ENCODE data around the gene RAP1A.

Gene RAP1A

GRCh38 chr1:111585447-111586086 lies 34.0 kb upstream of the RAP1A start:
- no peaks in the 10 kb centered on the region for H3K27me3 ChIP-seq (ENCODE audit: insufficient read depth, low read depth, severe bottlenecking)
- no peak overlapping the region for H3K4me3 ChIP-seq (ENCODE audit: low read depth, low read length)
- no peaks in the 10 kb centered on the region for H3K9me3 ChIP-seq (ENCODE audit: severe bottlenecking)
- no peak for TF ChIP-seq CTCF (IDR thresholded peaks at IDR 0.05; ENCODE audit: low read depth, low read length)
- H3K27ac ChIP-seq, result no peak overlapping the region
- DNase-seq, result no peak
- no peaks in the 10 kb centered on the region for H3K36me3 ChIP-seq

- no peak for TF ChIP-seq CTCF (IDR thresholded peaks at IDR 0.05; ENCODE audit: low read depth, low read length)
- DNase-seq, result no peak
- no peaks in the 10 kb centered on the region for H3K36me3 ChIP-seq
- H3K9me3 ChIP-seq (ENCODE audit: severe bottlenecking), result no peaks in the 10 kb centered on the region
- no peaks in the 10 kb centered on the region for H3K27me3 ChIP-seq (ENCODE audit: insufficient read depth, low read depth, severe bottlenecking)
- H3K27ac ChIP-seq, result no peak overlapping the region
- H3K4me3 ChIP-seq (ENCODE audit: low read depth, low read length), result no peak overlapping the region
Measured at GRCh38 chr1:111586112-111586511, 33.5 kb upstream of the RAP1A start.

- no peaks in the 10 kb centered on the region for H3K36me3 ChIP-seq
- H3K27ac ChIP-seq, result no peak overlapping the region
- no peak for TF ChIP-seq CTCF (IDR thresholded peaks at IDR 0.05; ENCODE audit: low read depth, low read length)
- no peak for DNase-seq
- no peaks in the 10 kb centered on the region for H3K27me3 ChIP-seq (ENCODE audit: insufficient read depth, low read depth, severe bottlenecking)
- no peak overlapping the region for H3K4me3 ChIP-seq (ENCODE audit: low read depth, low read length)
- no peaks in the 10 kb centered on the region for H3K9me3 ChIP-seq (ENCODE audit: severe bottlenecking)
Measured at GRCh38 chr1:111587509-111588174, 31.9 kb upstream of the RAP1A start.

GRCh38 chr1:111591937-111592336 lies 27.7 kb upstream of the RAP1A start:
- Histone ChIP-seq H3K4me3 (ENCODE audit: low read depth, low read length) (no peak overlapping the region), H3K27ac (no peak overlapping the region), H3K27me3 (ENCODE audit: insufficient read depth, low read depth, severe bottlenecking) (no peaks in the 10 kb centered on the region), H3K36me3 (no peaks in the 10 kb centered on the region), H3K9me3 (ENCODE audit: severe bottlenecking) (no peaks in the 10 kb centered on the region)
- no peak for TF ChIP-seq CTCF (IDR thresholded peaks at IDR 0.05; ENCODE audit: low read depth, low read length)
- no peak for DNase-seq

GRCh38 chr1:111592389-111593361 lies 26.9 kb upstream of the RAP1A start:
- H3K9me3 ChIP-seq (ENCODE audit: severe bottlenecking), result no peaks in the 10 kb centered on the region
- no peaks in the 10 kb centered on the region for H3K27me3 ChIP-seq (ENCODE audit: insufficient read depth, low read depth, severe bottlenecking)
- no peak for TF ChIP-seq CTCF (IDR thresholded peaks at IDR 0.05; ENCODE audit: low read depth, low read length)
- peak; percentile 62 for DNase-seq
- H3K4me3 ChIP-seq (ENCODE audit: low read depth, low read length), result no peak overlapping the region
- H3K27ac ChIP-seq, result peak overlapping the region; percentile 69
- H3K36me3 ChIP-seq, result no peaks in the 10 kb centered on the region
